Measurements from ENCODE around the gene BRD3. TPM values are rescaled to one million over a fixed set of nuclear protein-coding genes. Genes with fewer than 3 reads are reported as not detected.

The BRD3 gene
- total RNA-seq, 1 experiment from 2014 or later: 108 TPM

GRCh38 chr9:134099123-134099761 lies 31.4 kb upstream of the BRD3 start:
- H3K9me3 Mint-ChIP-seq: peaks cover 14% of the 10 kb centered on the region
- peaks cover 3% of the 10 kb centered on the region for H3K27me3 Mint-ChIP-seq (ENCODE audit: low read depth)
- ATAC-seq (peak; percentile 95), DNase-seq (ENCODE audit: low spot score) (peak; percentile 77)
- H3K36me3 Mint-ChIP-seq: peaks cover 6% of the 10 kb centered on the region; the same call in 1 of the 2 replicates
- H3K4me1 Mint-ChIP-seq: no peaks in the 10 kb centered on the region
- POLR2A ChIA-PET: no interaction called here
- no peak overlapping the region for H3K4me3 Mint-ChIP-seq
- TF ChIP-seq OVOL2 (CRISPR knock-in tag; IDR thresholded peaks at IDR 0.05; ENCODE audit: borderline replicate concordance) (no peak), CTCF (IDR thresholded peaks at IDR 0.05) (peak; percentile 77)
- no peak overlapping the region for H3K27ac Mint-ChIP-seq
- CTCF ChIA-PET: interaction anchor here (1.0 to 1.6 kb wide), 6 partner anchors 11 to 356 kb away, joined by 3 to 7 read pairs (median 4); no protein-coding TSS in a partner anchor

- no peak overlapping the region for H3K27ac Mint-ChIP-seq
- ATAC-seq (no peak), DNase-seq (ENCODE audit: low spot score) (no peak)
- ChIA-PET CTCF (no interaction called here), POLR2A (no interaction called here)
- peaks cover 3% of the 10 kb centered on the region for H3K4me1 Mint-ChIP-seq
- no peak for TF ChIP-seq MLX (CRISPR knock-in tag; IDR thresholded peaks at IDR 0.05)
- no peak for TF ChIP-seq TEAD4 (CRISPR knock-in tag; IDR thresholded peaks at IDR 0.05)
- no peak for TF ChIP-seq KAT7 (CRISPR knock-in tag; IDR thresholded peaks at IDR 0.05; ENCODE audit: borderline replicate concordance)
- TF ChIP-seq GRHL2 (CRISPR knock-in tag; IDR thresholded peaks at IDR 0.05; ENCODE audit: insufficient replicate concordance, severe bottlenecking): no peak
- no peak for TF ChIP-seq ZSCAN18 (CRISPR knock-in tag; IDR thresholded peaks at IDR 0.05)
- TF ChIP-seq CREM (CRISPR knock-in tag; IDR thresholded peaks at IDR 0.05): no peak
- TF ChIP-seq HMGXB4 (CRISPR knock-in tag; IDR thresholded peaks at IDR 0.05): no peak
- no peak for TF ChIP-seq NFE2L1 (CRISPR knock-in tag; IDR thresholded peaks at IDR 0.05)
- TF ChIP-seq GTF2I (CRISPR knock-in tag; conservative IDR thresholded peaks at IDR 0.05): no peak
- no peak for TF ChIP-seq ZNF138 (CRISPR knock-in tag; conservative IDR thresholded peaks at IDR 0.05)
- TF ChIP-seq ZNF232 (CRISPR knock-in tag; IDR thresholded peaks at IDR 0.05): no peak
- TF ChIP-seq FOXJ3 (CRISPR knock-in tag; IDR thresholded peaks at IDR 0.05; ENCODE audit: borderline replicate concordance): no peak
- no peak for TF ChIP-seq ZNF396 (CRISPR knock-in tag; IDR thresholded peaks at IDR 0.05; ENCODE audit: borderline replicate concordance)
- TF ChIP-seq ERG (CRISPR knock-in tag; IDR thresholded peaks at IDR 0.05): no peak
- H3K9me3 Mint-ChIP-seq: peaks cover 11% of the 10 kb centered on the region
- H3K36me3 Mint-ChIP-seq: peaks cover 5% of the 10 kb centered on the region; the same call in 1 of the 2 replicates
- peaks cover 6% of the 10 kb centered on the region for H3K27me3 Mint-ChIP-seq (ENCODE audit: low read depth)
- H3K4me3 Mint-ChIP-seq: no peak overlapping the region
These were observed 22.1 kb upstream of the BRD3 start for GRCh38 chr9:134089972-134090371.
